GM12892 (cell line): ENCODE results near the gene CDIPT.

Experiments used
- POLR2A ChIP-seq: IDR thresholded peaks from 2 replicates; pipeline ENCODE4 v1.6.1; 2011; ENCODE audit warnings: low read depth, low read length, control low read depth
- POLR2AphosphoS5 ChIP-seq: IDR thresholded peaks from 2 replicates; pipeline ENCODE4 v1.6.1; 2011; ENCODE audit warnings: low read depth, low read length, control low read depth
- TAF1 ChIP-seq: IDR thresholded peaks from 2 replicates; pipeline ENCODE4 v1.6.1; 2011; ENCODE audit warnings: low read depth, mild to moderate bottlenecking, control low read depth, low read length, borderline replicate concordance

DNA sequence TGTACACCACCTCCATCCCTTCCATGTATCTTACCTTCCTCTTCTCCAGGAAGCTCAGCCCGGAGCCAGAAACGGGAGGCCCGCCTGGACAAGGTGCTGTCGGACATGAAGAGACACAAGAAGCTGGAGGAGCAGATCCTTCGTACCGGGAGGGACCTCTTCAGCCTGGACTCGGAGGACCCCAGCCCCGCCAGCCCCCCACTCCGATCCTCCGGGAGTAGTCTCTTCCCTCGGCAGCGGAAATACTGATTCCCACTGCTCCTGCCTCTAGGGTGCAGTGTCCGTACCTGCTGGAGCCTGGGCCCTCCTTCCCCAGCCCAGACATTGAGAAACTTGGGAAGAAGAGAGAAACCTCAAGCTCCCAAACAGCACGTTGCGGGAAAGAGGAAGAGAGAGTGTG, 43.5 kb downstream of the CDIPT start:
- TF ChIP-seq POLR2A, result no peak
- TF ChIP-seq TAF1, result no peak
- no peak for TF ChIP-seq POLR2AphosphoS5
